Activated naive CD4-positive, alpha-beta T cell treated with anti-CD3 and anti-CD28 coated beads, Interleukin-2, amount 50 U/mL, for 24 hours (primary cell): ENCODE measurements around the gene MBNL1.

Experiments used
- H3K27ac Mint-ChIP-seq: one replicate; pipeline ENCODE4 v1.8.0; 2021; ENCODE audit warnings: mild to moderate bottlenecking, mixed read lengths
- H3K27me3 Mint-ChIP-seq: one replicate; pipeline ENCODE4 v1.8.0; 2021; ENCODE audit warnings: mixed read lengths
- H3K36me3 Mint-ChIP-seq: one replicate; pipeline ENCODE4 v1.8.0; 2021; ENCODE audit warnings: mixed read lengths
- H3K4me1 Mint-ChIP-seq: one replicate; pipeline ENCODE4 v1.8.0; 2021; ENCODE audit warnings: mixed read lengths
- H3K4me3 Mint-ChIP-seq: one replicate; pipeline ENCODE4 v1.8.0; 2021; ENCODE audit warnings: mild to moderate bottlenecking, mixed read lengths
- H3K9me3 Mint-ChIP-seq: one replicate; pipeline ENCODE4 v1.8.0; 2021; ENCODE audit warnings: mixed read lengths

MBNL1 gene

DNA sequence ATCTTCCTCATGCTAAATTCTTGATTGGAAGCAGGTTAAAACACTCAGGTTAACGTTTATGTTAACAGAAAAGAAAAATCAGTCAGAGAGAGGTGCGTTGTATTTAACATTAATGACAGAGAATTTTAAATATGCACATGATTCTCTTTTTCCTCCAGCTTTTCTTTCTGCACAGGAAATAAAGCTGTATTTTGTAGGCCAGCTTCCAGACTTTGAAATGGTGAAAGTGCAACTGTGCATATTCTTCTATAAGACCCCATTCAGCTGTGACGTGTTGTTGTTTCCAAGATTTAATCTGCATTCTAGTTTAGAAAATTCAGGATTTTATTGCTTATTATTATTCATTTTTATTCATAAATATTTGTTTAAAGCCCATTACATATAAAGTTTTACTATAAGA lies 11.8 kb downstream of the MBNL1 start:
- no peaks in the 10 kb centered on the region for H3K27me3 Mint-ChIP-seq
- H3K27ac Mint-ChIP-seq, result peak overlapping the region; percentile 96
- peaks cover 1% of the 10 kb centered on the region for H3K36me3 Mint-ChIP-seq
- peak overlapping the region; percentile 80 for H3K4me3 Mint-ChIP-seq
- H3K4me1 Mint-ChIP-seq, result peaks cover 85% of the 10 kb centered on the region
- no peaks in the 10 kb centered on the region for H3K9me3 Mint-ChIP-seq

DNA sequence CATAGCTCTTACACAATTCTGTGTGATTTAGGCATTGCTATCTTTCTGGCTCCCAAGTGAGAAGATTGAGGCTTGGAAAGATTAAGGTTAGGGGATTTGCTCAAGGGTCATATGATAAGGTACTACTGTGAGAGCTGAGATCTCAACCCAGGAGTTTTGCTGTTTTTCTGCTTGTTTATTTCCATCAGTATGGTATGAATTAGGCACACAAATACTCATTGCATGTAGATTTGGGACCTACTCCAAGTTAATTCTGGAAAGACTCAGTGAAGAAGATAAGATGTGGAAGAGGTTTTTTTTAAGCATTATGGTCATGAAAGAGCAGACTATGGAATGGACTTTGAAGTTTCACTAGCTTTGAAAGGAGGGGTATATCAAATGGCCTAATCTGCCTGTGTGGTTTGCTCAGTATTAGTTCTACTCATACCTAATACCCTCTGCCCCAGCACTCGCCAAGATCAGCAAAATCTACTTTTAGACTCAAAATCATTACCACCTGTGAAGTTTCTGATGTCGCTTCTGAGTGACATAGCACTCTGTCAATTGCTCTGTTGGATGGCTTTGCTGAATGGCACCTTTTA lies 12.5 kb downstream of the MBNL1 start:
- Mint-ChIP-seq H3K4me1 (peaks cover 85% of the 10 kb centered on the region), H3K36me3 (peaks cover 5% of the 10 kb centered on the region), H3K9me3 (no peaks in the 10 kb centered on the region), H3K27me3 (no peaks in the 10 kb centered on the region), H3K27ac (peak overlapping the region; percentile 92), H3K4me3 (peak overlapping the region; percentile 74)

DNA sequence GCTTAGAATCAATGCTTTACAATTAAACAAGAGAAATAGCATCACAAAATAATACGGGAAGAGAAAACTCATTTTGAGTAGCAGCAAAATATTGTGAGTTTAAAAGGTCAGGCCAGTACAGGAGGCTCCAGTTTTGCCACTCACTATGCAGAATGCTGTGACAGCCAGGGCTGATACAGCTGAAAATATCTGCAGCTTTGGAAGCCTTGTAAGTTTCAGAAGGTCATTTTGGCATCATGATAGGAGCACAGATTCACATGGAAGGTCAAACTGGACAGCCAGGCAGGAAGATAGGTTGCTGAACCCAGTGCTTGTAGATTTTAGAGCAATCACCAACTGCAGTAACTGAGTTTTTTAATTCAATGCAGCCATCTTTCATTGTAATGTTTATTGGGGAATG lies 14.1 kb downstream of the MBNL1 start:
- Mint-ChIP-seq H3K4me3 (peak overlapping the region; percentile 79), H3K36me3 (peaks cover 5% of the 10 kb centered on the region), H3K4me1 (peaks cover 81% of the 10 kb centered on the region), H3K27ac (peak overlapping the region; percentile 98), H3K9me3 (no peaks in the 10 kb centered on the region), H3K27me3 (no peaks in the 10 kb centered on the region)

DNA sequence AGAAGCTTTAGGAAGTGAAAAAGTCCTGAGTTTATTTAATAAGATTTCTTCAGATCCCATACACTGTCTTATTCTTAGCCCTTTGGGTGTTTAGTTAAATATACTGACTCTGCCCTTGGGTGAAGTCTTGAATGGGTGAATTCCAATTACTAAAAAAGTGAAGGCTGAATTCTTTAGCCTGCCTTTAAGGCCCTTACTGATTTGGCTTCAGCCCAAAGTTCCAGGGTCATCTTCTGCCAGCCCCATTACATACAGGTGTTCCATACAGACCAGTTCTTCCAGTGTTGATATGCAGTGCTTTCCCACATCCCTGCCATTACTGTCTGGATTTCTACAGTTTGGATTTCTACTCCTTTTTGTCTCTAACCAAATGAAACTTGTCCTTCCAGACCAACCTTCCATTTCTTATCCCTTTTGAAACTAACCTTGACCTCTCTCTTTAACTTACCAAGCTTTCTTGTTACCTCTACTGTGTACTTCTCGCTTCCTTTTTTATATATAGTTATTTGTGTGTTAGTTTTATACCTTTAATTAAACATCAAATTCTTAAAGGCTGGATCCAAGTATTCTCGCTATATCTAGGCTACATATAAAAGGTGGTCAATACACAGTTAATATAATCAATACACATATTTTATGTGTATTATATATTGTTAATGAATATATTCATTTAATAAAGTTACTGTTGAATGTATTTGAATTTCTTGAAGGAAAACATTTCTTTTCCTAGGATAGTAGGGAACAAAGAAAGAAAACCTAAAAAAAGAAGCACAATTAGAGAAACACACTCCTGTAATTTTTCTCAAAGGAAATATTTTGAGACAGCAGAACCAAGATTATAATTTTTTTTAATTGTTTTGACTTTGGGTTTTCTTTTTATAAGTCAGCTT lies 15.0 kb downstream of the MBNL1 start:
- Mint-ChIP-seq H3K9me3 (no peaks in the 10 kb centered on the region), H3K36me3 (peaks cover 7% of the 10 kb centered on the region), H3K27me3 (no peaks in the 10 kb centered on the region), H3K27ac (peak overlapping the region; percentile 98), H3K4me1 (peaks cover 81% of the 10 kb centered on the region), H3K4me3 (peak overlapping the region; percentile 79)

DNA sequence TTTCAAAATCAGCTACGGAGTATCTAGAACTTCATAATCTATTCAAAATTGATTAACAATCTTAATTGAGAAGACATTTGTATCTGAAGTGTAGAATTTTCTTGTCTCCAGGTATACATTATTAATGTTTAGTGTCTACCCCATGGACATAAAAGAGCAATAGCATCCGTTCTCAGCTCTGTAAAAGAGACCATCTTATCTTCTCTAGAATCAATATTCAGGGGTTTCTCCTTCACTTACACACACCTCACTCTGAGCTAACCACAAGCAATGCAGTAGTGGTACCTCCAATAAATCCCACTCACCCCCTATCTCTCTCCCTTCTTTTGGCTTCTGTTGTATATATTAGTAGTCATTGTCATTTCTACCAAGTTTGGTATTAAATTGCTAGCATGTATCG lies 16.2 kb downstream of the MBNL1 start:
- H3K9me3 Mint-ChIP-seq, result no peaks in the 10 kb centered on the region

DNA sequence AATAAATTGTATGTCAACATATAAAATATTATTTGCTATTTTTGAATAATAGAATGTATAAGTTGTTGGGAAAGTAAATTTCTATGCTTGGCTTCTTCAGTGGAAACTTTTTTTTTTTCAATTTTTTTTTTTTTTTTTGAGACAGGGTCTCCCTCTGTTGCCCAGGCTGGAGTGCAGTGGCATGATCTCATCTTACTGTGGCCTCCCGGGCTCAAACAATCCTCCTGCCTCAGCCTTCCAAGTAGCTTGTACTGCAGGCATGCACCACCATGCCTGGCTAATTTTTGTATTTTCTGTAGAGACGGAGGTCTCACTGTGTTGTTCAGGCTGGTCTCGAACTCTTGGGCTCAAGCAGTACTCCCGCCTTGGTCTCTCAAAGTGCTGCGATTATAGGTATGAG lies 16.8 kb downstream of the MBNL1 start:
- Mint-ChIP-seq H3K27me3 (no peaks in the 10 kb centered on the region), H3K36me3 (peaks cover 6% of the 10 kb centered on the region), H3K4me3 (peak overlapping the region; percentile 76), H3K4me1 (peaks cover 83% of the 10 kb centered on the region), H3K9me3 (no peaks in the 10 kb centered on the region), H3K27ac (peak overlapping the region; percentile 81)

More for the DNA sequence above, 16.2 kb downstream of the MBNL1 start:
- H3K4me1 Mint-ChIP-seq, result peaks cover 83% of the 10 kb centered on the region
- H3K36me3 Mint-ChIP-seq, result peaks cover 7% of the 10 kb centered on the region
- H3K4me3 Mint-ChIP-seq, result peak overlapping the region; percentile 70
- no peaks in the 10 kb centered on the region for H3K27me3 Mint-ChIP-seq
- H3K27ac Mint-ChIP-seq, result peak overlapping the region; percentile 53

DNA sequence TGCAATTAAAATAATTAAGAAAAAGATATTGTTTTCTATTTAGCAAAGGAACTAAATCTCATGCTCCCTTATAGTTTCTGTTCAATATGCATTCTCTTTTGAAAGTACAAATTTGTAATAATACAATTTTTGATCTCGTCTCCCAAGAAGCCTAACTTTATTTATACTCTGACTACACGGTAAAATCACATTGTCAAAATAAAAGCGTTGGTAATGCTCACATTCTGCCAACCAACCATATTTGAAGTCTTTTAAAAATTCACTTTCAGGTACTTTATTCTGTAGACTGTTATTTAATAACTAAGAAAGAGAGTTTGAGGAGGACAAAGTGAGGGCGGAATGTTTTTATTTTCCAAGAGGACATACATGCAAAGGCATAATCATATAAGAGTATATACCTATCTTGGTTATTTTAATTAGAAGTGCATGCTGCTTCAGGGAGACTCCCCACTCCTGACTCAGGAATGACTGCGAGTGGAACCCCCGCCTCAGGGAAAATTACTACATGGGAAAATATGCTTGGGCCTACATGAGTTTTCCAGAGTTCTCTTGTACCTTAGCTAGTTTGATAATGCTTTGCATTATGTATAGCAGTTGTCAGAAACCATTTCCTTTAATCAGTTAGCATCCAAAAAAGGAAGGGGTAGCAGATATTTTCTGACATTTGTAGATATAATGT lies 19.3 kb downstream of the MBNL1 start:
- peak overlapping the region; percentile 84 for H3K4me3 Mint-ChIP-seq
- H3K27ac Mint-ChIP-seq, result peak overlapping the region; percentile 90
- H3K9me3 Mint-ChIP-seq, result no peaks in the 10 kb centered on the region
- no peaks in the 10 kb centered on the region for H3K27me3 Mint-ChIP-seq
- H3K36me3 Mint-ChIP-seq, result peaks cover 6% of the 10 kb centered on the region
- H3K4me1 Mint-ChIP-seq, result peaks cover 88% of the 10 kb centered on the region

DNA sequence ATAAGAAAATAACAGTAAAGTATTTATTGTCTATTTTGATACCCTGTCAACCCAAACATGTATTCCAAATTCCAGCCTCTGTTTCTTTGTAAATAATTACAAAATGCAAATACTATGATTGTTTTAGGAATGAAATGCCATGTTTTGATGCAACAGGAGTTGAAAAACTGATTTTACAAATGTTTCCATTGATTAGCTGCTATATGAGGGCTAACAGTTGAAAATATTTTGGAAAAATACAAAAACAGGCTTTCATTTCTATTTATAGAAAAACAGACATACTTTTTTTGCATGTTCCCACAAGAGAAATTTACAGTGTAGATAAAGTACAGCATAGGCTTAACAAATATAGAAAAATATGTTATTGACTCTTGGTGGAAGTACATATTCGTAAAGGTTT lies 20.0 kb downstream of the MBNL1 start:
- peaks cover 6% of the 10 kb centered on the region for H3K36me3 Mint-ChIP-seq
- H3K4me3 Mint-ChIP-seq, result peak overlapping the region; percentile 84
- peak overlapping the region; percentile 90 for H3K27ac Mint-ChIP-seq
- peaks cover 88% of the 10 kb centered on the region for H3K4me1 Mint-ChIP-seq
- H3K9me3 Mint-ChIP-seq, result no peaks in the 10 kb centered on the region
- H3K27me3 Mint-ChIP-seq, result no peaks in the 10 kb centered on the region

DNA sequence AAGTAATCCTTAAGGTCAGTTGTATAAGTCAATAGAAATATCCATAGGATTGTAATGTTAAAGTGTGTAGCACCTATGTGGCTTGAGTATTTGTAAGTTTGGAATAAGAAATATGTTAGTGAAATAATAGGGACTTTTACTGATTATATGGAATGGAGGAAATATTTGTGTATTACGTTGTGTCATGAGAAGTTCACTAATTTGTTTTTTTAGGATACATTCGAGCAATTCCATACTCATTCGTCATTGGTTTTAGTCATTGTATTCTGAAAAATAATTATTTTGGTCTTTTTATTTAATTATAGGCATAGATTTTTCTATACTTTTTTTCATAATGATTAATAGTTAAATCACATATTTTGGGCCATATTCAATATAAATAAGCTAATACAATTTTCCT lies 21.0 kb downstream of the MBNL1 start:
- Mint-ChIP-seq H3K27me3 (no peaks in the 10 kb centered on the region), H3K4me3 (peak overlapping the region; percentile 51), H3K27ac (peak overlapping the region; percentile 88), H3K4me1 (peaks cover 83% of the 10 kb centered on the region), H3K36me3 (peaks cover 6% of the 10 kb centered on the region), H3K9me3 (no peaks in the 10 kb centered on the region)

DNA sequence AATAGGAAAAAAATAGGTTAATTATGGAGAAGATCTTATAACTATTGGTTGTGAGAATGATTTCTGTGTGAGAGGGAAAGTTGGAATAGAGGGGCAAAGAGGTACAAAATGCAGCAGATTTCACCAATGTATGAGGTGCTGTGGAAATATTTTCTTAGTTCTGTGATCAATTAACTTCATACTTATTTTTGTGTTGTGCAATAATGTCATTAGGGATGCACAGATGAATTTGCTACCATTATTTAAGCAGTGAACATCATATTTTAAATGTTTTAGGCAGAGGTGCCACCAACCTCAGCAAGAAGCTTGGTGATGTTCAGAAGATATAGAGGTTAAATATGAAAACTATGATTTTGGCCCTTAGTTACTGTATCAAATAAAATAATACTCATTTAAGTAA lies 21.6 kb downstream of the MBNL1 start:
- Mint-ChIP-seq H3K27me3 (no peaks in the 10 kb centered on the region), H3K4me3 (peak overlapping the region; percentile 62), H3K36me3 (peaks cover 7% of the 10 kb centered on the region), H3K27ac (peak overlapping the region; percentile 84), H3K9me3 (no peaks in the 10 kb centered on the region), H3K4me1 (peaks cover 82% of the 10 kb centered on the region)

DNA sequence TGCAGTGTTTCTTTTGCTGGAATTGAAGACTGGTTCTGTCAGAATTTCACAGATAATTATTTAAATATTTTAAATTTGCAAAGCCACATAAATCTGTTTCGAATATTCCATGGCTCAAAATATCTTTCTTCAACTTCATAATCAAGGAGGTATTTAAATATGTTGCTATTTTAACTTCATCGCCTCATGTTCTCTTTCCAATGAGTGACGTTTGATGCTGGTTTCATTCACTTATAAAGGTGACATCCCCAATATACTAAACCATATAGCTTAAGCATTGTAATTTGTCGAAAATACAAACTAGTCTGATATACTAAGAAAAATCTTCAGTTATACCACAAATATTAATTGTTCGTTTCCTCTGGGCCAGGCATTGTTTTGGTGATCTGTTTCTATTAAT lies 22.5 kb downstream of the MBNL1 start:
- Mint-ChIP-seq H3K9me3 (no peaks in the 10 kb centered on the region), H3K4me3 (peak overlapping the region; percentile 70), H3K27ac (peak overlapping the region; percentile 92), H3K36me3 (peaks cover 8% of the 10 kb centered on the region), H3K4me1 (peaks cover 85% of the 10 kb centered on the region), H3K27me3 (no peaks in the 10 kb centered on the region)

DNA sequence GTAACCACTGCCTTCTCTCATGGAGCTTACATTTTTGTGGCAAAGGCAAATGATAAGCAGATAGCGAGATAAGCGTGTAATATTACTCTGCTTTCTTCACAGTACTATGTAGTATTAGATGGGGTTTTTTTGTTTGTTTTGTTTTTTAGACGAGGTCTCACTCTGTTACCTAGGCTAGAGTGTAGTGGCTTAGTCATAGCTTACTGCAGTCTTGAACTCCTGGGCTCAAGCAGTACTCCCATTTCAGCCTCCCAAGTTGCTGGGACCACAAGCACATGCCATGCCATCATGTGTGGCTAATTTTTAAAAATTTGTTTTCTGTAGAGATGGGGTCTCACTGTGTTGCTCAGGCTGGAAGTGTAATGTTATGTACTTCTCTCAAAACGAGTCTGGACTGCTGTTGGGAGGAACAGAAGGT lies 22.9 kb downstream of the MBNL1 start:
- H3K27me3 Mint-ChIP-seq, result no peaks in the 10 kb centered on the region
- peaks cover 8% of the 10 kb centered on the region for H3K36me3 Mint-ChIP-seq
- H3K9me3 Mint-ChIP-seq, result no peaks in the 10 kb centered on the region
- H3K4me3 Mint-ChIP-seq, result peak overlapping the region; percentile 70
- peaks cover 87% of the 10 kb centered on the region for H3K4me1 Mint-ChIP-seq
- H3K27ac Mint-ChIP-seq, result peak overlapping the region; percentile 92

DNA sequence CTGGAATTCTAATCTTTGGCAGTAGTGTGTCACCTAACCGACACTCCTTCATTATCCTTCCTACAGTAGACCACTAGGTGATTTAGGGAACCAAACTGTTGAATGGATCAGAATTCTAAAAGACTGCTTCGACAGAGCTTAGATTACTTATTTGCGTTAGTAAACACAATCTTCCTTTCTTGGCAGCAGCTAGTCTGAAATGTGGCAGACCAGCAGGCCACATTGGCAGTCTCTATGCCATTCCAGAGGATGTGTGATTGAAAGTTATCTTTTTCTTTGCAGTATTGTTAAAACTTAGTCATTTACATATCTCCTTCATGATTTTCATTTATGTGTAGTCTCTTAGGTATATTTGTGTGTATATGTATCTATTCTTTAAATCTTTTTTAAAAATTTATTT lies 23.6 kb downstream of the MBNL1 start:
- Mint-ChIP-seq H3K4me3 (no peak overlapping the region), H3K27ac (peak overlapping the region; percentile 92), H3K27me3 (no peaks in the 10 kb centered on the region), H3K36me3 (peaks cover 11% of the 10 kb centered on the region), H3K9me3 (no peaks in the 10 kb centered on the region), H3K4me1 (peaks cover 86% of the 10 kb centered on the region)

DNA sequence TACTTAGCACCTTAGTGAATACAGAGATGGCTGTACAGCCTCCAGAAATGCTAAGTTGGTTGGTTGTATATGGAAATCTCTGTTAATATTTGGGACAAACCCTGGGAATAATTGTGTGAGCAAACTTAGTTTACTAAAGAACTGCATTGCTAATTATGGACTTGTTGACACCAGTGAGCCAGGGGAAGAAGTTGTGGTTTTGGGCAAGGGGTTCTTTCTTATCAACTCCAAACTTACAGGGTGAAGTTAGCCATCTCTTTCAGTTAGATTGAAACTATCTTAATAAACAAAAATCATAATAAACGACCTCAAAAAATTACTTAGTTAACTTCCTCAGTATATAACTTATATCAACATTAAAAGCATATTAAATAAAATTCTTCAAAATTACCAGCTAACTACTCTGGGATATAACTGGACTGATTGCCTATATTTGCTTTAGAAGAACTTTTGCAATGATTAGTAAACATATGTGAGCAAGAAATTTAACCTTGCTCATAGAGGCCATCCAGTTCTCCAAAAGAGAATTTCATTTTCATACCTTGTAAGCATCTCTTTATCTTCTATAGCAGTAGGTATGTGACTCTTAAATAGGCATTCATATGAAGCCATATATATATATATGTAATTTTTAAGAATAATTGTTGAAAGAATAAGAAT lies 24.7 kb downstream of the MBNL1 start:
- peaks cover 86% of the 10 kb centered on the region for H3K4me1 Mint-ChIP-seq
- H3K36me3 Mint-ChIP-seq, result peaks cover 12% of the 10 kb centered on the region
- H3K9me3 Mint-ChIP-seq, result no peaks in the 10 kb centered on the region
- H3K27me3 Mint-ChIP-seq, result no peaks in the 10 kb centered on the region
- peak overlapping the region; percentile 80 for H3K27ac Mint-ChIP-seq
- peak overlapping the region; percentile 47 for H3K4me3 Mint-ChIP-seq

DNA sequence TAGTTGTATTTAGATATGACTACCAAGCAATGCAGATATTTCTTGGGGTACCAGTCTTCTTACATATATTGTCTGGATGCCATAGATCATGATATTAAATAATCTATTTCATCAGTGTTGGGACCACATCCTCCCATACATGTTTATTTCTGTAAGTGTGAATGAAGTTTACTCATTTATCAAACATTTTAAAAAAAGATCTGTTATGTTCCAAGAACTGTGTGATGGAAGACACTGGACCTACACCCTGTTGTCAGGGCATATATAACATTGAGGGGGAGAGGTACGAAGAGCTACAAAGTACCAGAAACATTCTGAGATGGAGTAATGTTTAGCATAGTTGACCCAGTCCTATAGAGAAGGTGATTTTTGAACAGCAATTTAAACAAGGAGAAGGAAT lies 26.6 kb downstream of the MBNL1 start:
- H3K4me3 Mint-ChIP-seq, result peak overlapping the region; percentile 67
- peaks cover 86% of the 10 kb centered on the region for H3K4me1 Mint-ChIP-seq
- peaks cover 28% of the 10 kb centered on the region for H3K36me3 Mint-ChIP-seq
- H3K27ac Mint-ChIP-seq, result peak overlapping the region; percentile 85
- no peaks in the 10 kb centered on the region for H3K27me3 Mint-ChIP-seq
- H3K9me3 Mint-ChIP-seq, result no peaks in the 10 kb centered on the region
